Measurements from ENCODE around the gene HNRNPH1. TPM values are rescaled to one million over a fixed set of nuclear protein-coding genes. Genes with fewer than 3 reads are reported as not detected.

Gene HNRNPH1
- total and polyA plus RNA-seq, 2 experiments from 2014 or later: 410 to 715 TPM

- Histone ChIP-seq H3K36me3 (ENCODE audit: insufficient read depth) (peaks cover 58% of the 10 kb centered on the region), H3K27me3 (ENCODE audit: insufficient read depth) (no peaks in the 10 kb centered on the region)
- peaks cover 65% of the 10 kb centered on the region for H3K36me3 Mint-ChIP-seq (ENCODE audit: low read depth)
Observed at GRCh38 chr5:179568721-179569120, 54.8 kb downstream of the HNRNPH1 start.

GRCh38 chr5:179564526-179564925 lies 58.9 kb downstream of the HNRNPH1 start:
- no peak overlapping the region for H3K27ac Mint-ChIP-seq
- H3F3A ChIP-seq (replicated peaks; ENCODE audit: low read depth): no peaks in the 10 kb centered on the region
- H3K79me2 ChIP-seq (replicated peaks; ENCODE audit: insufficient read depth): peaks cover 17% of the 10 kb centered on the region
- H3K4me1 ChIP-seq (ENCODE audit: insufficient read depth): peaks cover 6% of the 10 kb centered on the region; the same call in 1 of the 2 replicates
- H3K4me1 Mint-ChIP-seq: no peaks in the 10 kb centered on the region
- ATAC-seq (no peak), DNase-seq (ENCODE audit: low spot score) (no peak)
- peaks cover 5% of the 10 kb centered on the region for H3K27me3 Mint-ChIP-seq (ENCODE audit: insufficient read depth, low read depth, poor library complexity)
- no peak overlapping the region for H3K4me3 Mint-ChIP-seq
- H3K27ac ChIP-seq (ENCODE audit: low read depth): no peak overlapping the region
- H3K36me3 ChIP-seq (ENCODE audit: insufficient read depth): peaks cover 59% of the 10 kb centered on the region
- no peaks in the 10 kb centered on the region for H3K9me3 Mint-ChIP-seq
- H3K9me2 ChIP-seq (ENCODE audit: insufficient read depth): no peaks in the 10 kb centered on the region
- H3K4me2 ChIP-seq: no peak overlapping the region
- H3K36me3 Mint-ChIP-seq (ENCODE audit: low read depth): peaks cover 57% of the 10 kb centered on the region
- no peak overlapping the region for H2AFZ ChIP-seq
- no peaks in the 10 kb centered on the region; the same call in 1 of the 2 replicates for H4K20me1 ChIP-seq (replicated peaks; ENCODE audit: insufficient read depth)
- H3K27me3 ChIP-seq (ENCODE audit: insufficient read depth): no peaks in the 10 kb centered on the region
- no peak overlapping the region for H3K4me3 ChIP-seq
- TF ChIP-seq CREB1 (CRISPR knock-in tag; IDR thresholded peaks at IDR 0.05; ENCODE audit: low read depth) (no peak), ETS1 (IDR thresholded peaks at IDR 0.05) (no peak), ZNF462 (CRISPR knock-in tag; IDR thresholded peaks at IDR 0.05) (no peak), EZH2 (IDR thresholded peaks at IDR 0.05; ENCODE audit: low read depth, unreplicated experiment) (no peak), EZH2phosphoT487 (IDR thresholded peaks at IDR 0.05; ENCODE audit: unreplicated experiment) (no peak), NANOG (IDR thresholded peaks at IDR 0.05; ENCODE audit: borderline replicate concordance) (no peak), CTCF (conservative IDR thresholded peaks at IDR 0.05; ENCODE audit: low read depth in 2 of 2) (no peak), ZNF114 (CRISPR knock-in tag; IDR thresholded peaks at IDR 0.05) (no peak)

More at GRCh38 chr5:179568721-179569120, 54.8 kb downstream of the HNRNPH1 start:
- H3K9me2 ChIP-seq (ENCODE audit: insufficient read depth): no peaks in the 10 kb centered on the region
- TF ChIP-seq POLR2AphosphoS5 (IDR thresholded peaks at IDR 0.05; ENCODE audit: low read depth) (no peak), EZH2 (IDR thresholded peaks at IDR 0.05; ENCODE audit: low read depth, unreplicated experiment) (no peak), JUNB (IDR thresholded peaks at IDR 0.05; ENCODE audit: unreplicated experiment) (no peak), NANOG (IDR thresholded peaks at IDR 0.05; ENCODE audit: borderline replicate concordance) (no peak), ZNF114 (CRISPR knock-in tag; IDR thresholded peaks at IDR 0.05) (no peak), ZNF331 (CRISPR knock-in tag; IDR thresholded peaks at IDR 0.05; ENCODE audit: low read depth) (no peak)
- Mint-ChIP-seq H3K4me1 (no peaks in the 10 kb centered on the region), H3K27ac (no peak overlapping the region), H3K27me3 (ENCODE audit: insufficient read depth, low read depth, poor library complexity) (no peaks in the 10 kb centered on the region), H3K9me3 (no peaks in the 10 kb centered on the region), H3K4me3 (no peak overlapping the region)
- H3K79me2 ChIP-seq (replicated peaks; ENCODE audit: insufficient read depth): no peaks in the 10 kb centered on the region; the same call in 1 of the 2 replicates
- no peaks in the 10 kb centered on the region; the same call in 1 of the 2 replicates for H4K20me1 ChIP-seq (replicated peaks; ENCODE audit: insufficient read depth)
- no peak for DNase-seq (ENCODE audit: low spot score)
- no peaks in the 10 kb centered on the region for H3K4me1 ChIP-seq (ENCODE audit: insufficient read depth)
- H3K27ac ChIP-seq (ENCODE audit: low read depth): no peak overlapping the region
- no peaks in the 10 kb centered on the region for H3F3A ChIP-seq (replicated peaks; ENCODE audit: low read depth)
- H3K4me2 ChIP-seq: no peak overlapping the region
- ATAC-seq: no peak
- H3K4me3 ChIP-seq: no peak overlapping the region
- H2AFZ ChIP-seq: no peak overlapping the region

Measured in GM23338 (cell line).